HEK293 (cell line): ENCODE measurements around the gene ATXN7.

ENCODE experiments used
- ZFP41 ChIP-seq: fragments of 450-650 bp; formaldehyde crosslinking; IDR thresholded peaks from 2 replicates; pipeline ENCODE4 v1.5.1; 2016; ENCODE audit warnings: missing biosample characterization, missing genetic modification characterization, borderline replicate concordance
- TF ChIP-seq, protein P1 (sequence below): fragments of 450-650 bp; formaldehyde crosslinking; IDR thresholded peaks from 2 replicates; pipeline ENCODE4 v1.5.1; 2016; ENCODE audit warnings: missing biosample characterization, missing genetic modification characterization
- TF ChIP-seq, protein P2 (sequence below): fragments of 450-650 bp; formaldehyde crosslinking; IDR thresholded peaks from 2 replicates; pipeline ENCODE4 v1.5.1; 2016; ENCODE audit warnings: missing biosample characterization, missing genetic modification characterization

DNA sequence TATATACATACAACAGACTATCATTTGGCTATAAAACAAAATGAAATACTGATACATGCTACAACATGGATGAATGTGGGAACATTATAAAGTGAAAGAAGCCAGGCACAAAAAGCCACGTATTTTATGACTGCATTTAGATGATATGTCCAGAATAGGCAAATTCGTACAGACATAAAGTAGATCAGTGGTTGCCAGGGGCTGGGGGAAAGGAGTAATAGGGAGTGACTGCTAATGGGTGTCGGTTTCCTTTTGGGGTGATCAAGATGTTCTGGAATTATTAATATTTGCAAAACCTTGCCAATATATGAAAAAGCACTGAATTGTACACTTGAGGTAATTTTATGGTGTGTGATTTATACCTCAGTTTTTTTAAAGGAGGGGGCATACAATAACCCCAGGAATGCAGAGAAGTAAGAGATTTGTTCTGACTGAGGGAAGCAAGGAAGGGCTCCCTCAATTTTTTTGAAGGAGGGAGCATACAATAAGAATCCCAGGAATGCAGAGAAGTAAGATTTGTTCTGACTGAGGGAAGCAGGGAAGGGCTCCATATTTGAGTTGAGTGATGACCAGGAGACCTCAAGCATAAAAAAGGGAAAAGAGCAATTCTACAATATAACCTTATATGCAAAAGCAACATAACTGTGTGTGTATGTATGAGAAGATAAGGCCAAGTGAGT, 153.4 kb downstream of the ATXN7 start:
- TF ChIP-seq, protein P1, sequence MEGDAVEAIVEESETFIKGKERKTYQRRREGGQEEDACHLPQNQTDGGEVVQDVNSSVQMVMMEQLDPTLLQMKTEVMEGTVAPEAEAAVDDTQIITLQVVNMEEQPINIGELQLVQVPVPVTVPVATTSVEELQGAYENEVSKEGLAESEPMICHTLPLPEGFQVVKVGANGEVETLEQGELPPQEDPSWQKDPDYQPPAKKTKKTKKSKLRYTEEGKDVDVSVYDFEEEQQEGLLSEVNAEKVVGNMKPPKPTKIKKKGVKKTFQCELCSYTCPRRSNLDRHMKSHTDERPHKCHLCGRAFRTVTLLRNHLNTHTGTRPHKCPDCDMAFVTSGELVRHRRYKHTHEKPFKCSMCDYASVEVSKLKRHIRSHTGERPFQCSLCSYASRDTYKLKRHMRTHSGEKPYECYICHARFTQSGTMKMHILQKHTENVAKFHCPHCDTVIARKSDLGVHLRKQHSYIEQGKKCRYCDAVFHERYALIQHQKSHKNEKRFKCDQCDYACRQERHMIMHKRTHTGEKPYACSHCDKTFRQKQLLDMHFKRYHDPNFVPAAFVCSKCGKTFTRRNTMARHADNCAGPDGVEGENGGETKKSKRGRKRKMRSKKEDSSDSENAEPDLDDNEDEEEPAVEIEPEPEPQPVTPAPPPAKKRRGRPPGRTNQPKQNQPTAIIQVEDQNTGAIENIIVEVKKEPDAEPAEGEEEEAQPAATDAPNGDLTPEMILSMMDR (tag by site-specific recombination) = no peak
- TF ChIP-seq ZFP41 = no peak
- TF ChIP-seq, protein P2, sequence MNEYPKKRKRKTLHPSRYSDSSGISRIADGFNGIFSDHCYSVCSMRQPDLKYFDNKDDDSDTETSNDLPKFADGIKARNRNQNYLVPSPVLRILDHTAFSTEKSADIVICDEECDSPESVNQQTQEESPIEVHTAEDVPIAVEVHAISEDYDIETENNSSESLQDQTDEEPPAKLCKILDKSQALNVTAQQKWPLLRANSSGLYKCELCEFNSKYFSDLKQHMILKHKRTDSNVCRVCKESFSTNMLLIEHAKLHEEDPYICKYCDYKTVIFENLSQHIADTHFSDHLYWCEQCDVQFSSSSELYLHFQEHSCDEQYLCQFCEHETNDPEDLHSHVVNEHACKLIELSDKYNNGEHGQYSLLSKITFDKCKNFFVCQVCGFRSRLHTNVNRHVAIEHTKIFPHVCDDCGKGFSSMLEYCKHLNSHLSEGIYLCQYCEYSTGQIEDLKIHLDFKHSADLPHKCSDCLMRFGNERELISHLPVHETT (tag by site-specific recombination) = no peak
